Uterus (tissue), 4 donors: ENCODE data around the gene PIK3CD. TPM values are rescaled to one million over a fixed set of nuclear protein-coding genes. Genes with fewer than 3 reads are reported as not detected.

ENCODE experiments used
- DNase-seq, 2 donors: peaks; one replicate each; pipeline ENCODE4 v3.0.0-alpha.2; 2019 to 2020
- H3K27ac ChIP-seq, 2 donors: fragments of 200-600 bp; sonication (generic); 1 replicate in 1 of 2; 2 replicates in 1 of 2; pipeline ENCODE4 v1.5.1; 2016 to 2018
- H3K27me3 ChIP-seq, 2 donors: fragments of 200-600 bp; sonication (generic); one replicate each; pipeline ENCODE4 v1.5.1; 2018 to 2019; ENCODE audit warnings: control low read depth in 1 of 2
- H3K36me3 ChIP-seq, 2 donors: fragments of 200-600 bp; sonication (generic); one replicate each; pipeline ENCODE4 v1.5.1; 2019; ENCODE audit warnings: control low read depth in 1 of 2
- H3K4me1 ChIP-seq, 2 donors: fragments of 200-600 bp; sonication (generic); one replicate each; pipeline ENCODE4 v1.5.1; 2018 to 2019; ENCODE audit warnings: control low read depth in 1 of 2
- H3K4me3 ChIP-seq, 2 donors: fragments of 200-600 bp; sonication (generic); 1 replicate in 1 of 2; 2 replicates in 1 of 2; pipeline ENCODE4 v1.5.1; 2018 to 2019; ENCODE audit warnings: mild to moderate bottlenecking in 1 of 2
- H3K9me3 ChIP-seq, 2 donors: fragments of 200-600 bp; sonication (generic); one replicate each; pipeline ENCODE4 v1.5.1; 2019; ENCODE audit warnings: control low read depth in 1 of 2
- POLR2A ChIP-seq, 2 donors: fragments of 450-650 bp; IDR thresholded peaks; one replicate each; pipeline ENCODE4 v1.6.1; 2016; ENCODE audit warnings: antibody characterized with exemption in 2 of 2, mild to moderate bottlenecking in 1 of 2, moderate library complexity in 1 of 2
- intact Hi-C: fragments of 100-400 bp; cut with DNase I; formaldehyde crosslinking; loops from one replicate; pipeline ENCODE4 v1.15.1; 2023; ENCODE audit warnings: low total_unique reads
- total RNA-seq, 4 donors: library from RNA; depleted of rRNA in 3 of 4; stranded (reverse); fragments of >200 nt in 3 of 4; gene quantifications; one replicate each; pipeline versions ENCODE4 v1.1.0 to v1.2.4, GENCODE V29; 2014 to 2023
- TF ChIP-seq, protein P1 (sequence below), 4 experiments: fragments of 200-600 bp in 2 of 4; fragments of 450-650 bp in 2 of 4; sonication (generic) in 2 of 4; IDR thresholded peaks; one replicate each; pipeline ENCODE4 v1.5.1; 2016 to 2019; ENCODE audit warnings: antibody characterized with exemption in 4 of 4, mild to moderate bottlenecking in 2 of 4, moderate library complexity in 1 of 4
- donor health status: DM: yes; HTN: yes; CAD: no.

Gene PIK3CD
- total RNA-seq, 4 donors from 2014 or later, result 4.6 to 9.7 (median 7.4) TPM

DNA sequence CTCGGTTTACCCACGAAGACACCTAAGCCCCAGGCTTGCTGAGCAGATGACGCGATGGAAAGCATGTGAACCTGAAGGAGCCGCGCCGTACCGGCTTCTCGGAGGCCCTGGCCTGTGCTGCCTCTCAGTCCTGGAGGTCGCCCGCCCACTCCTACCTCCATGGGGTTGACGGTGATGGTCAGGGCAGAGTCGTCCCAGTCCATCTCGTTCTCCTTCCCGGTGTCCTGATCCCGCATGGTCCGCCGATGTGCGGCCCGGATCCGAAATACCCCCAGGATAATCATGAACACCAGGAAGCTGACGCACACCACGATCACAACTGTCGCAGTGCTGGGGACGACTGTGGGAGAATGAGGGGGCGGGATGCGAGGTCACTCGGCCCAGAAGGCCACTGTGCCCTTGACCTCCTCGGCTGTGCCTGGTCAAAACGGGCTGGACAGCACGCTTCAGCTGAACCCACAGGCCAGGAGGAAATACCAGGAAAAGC, 79.6 kb downstream of the PIK3CD start:
- intact Hi-C loops, result no loop called here
- DNase-seq, result no peak
- H3K9me3 ChIP-seq, result no peaks in the 10 kb centered on the region

DNA sequence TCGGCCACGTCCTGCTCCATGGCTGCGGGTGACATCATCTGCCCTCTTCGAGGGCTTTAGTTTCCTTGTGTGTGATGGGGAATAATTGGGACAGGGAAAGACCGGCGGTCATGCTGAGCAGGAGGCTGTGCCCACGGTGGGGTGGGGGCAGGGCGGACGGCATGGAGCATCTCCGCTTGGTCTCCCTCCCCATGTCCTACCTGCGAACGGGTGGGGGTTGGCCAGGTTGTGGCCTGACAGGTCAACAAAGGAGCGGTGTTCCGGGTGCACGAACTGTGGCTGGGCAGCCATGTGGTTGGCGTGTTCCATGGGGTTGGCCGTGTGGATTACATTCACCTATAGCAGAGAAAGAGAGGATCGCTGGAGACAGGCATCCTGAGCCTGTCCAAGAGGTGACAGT, 80.0 kb downstream of the PIK3CD start:
- TF ChIP-seq POLR2A (IDR thresholded peaks at IDR 0.05), result no peak
- TF ChIP-seq, protein P1, sequence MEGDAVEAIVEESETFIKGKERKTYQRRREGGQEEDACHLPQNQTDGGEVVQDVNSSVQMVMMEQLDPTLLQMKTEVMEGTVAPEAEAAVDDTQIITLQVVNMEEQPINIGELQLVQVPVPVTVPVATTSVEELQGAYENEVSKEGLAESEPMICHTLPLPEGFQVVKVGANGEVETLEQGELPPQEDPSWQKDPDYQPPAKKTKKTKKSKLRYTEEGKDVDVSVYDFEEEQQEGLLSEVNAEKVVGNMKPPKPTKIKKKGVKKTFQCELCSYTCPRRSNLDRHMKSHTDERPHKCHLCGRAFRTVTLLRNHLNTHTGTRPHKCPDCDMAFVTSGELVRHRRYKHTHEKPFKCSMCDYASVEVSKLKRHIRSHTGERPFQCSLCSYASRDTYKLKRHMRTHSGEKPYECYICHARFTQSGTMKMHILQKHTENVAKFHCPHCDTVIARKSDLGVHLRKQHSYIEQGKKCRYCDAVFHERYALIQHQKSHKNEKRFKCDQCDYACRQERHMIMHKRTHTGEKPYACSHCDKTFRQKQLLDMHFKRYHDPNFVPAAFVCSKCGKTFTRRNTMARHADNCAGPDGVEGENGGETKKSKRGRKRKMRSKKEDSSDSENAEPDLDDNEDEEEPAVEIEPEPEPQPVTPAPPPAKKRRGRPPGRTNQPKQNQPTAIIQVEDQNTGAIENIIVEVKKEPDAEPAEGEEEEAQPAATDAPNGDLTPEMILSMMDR (IDR thresholded peaks at IDR 0.05), result no peak
- H3K36me3 ChIP-seq, result no peaks in the 10 kb centered on the region
- no peak overlapping the region for H3K27ac ChIP-seq
- H3K4me1 ChIP-seq, result no peaks in the 10 kb centered on the region
- intact Hi-C loops, result no loop called here
- H3K4me3 ChIP-seq, result no peak overlapping the region
- H3K9me3 ChIP-seq, result no peaks in the 10 kb centered on the region
- DNase-seq, result no peak
- no peaks in the 10 kb centered on the region for H3K27me3 ChIP-seq

More for the DNA sequence above, 79.6 kb downstream of the PIK3CD start:
- H3K4me3 ChIP-seq, result no peak overlapping the region
- no peaks in the 10 kb centered on the region for H3K27me3 ChIP-seq
- H3K27ac ChIP-seq, result no peak overlapping the region
- H3K4me1 ChIP-seq, result no peaks in the 10 kb centered on the region
- no peak for TF ChIP-seq POLR2A (IDR thresholded peaks at IDR 0.05)
- TF ChIP-seq, protein P1 (IDR thresholded peaks at IDR 0.05), result no peak
- no peaks in the 10 kb centered on the region for H3K36me3 ChIP-seq

DNA sequence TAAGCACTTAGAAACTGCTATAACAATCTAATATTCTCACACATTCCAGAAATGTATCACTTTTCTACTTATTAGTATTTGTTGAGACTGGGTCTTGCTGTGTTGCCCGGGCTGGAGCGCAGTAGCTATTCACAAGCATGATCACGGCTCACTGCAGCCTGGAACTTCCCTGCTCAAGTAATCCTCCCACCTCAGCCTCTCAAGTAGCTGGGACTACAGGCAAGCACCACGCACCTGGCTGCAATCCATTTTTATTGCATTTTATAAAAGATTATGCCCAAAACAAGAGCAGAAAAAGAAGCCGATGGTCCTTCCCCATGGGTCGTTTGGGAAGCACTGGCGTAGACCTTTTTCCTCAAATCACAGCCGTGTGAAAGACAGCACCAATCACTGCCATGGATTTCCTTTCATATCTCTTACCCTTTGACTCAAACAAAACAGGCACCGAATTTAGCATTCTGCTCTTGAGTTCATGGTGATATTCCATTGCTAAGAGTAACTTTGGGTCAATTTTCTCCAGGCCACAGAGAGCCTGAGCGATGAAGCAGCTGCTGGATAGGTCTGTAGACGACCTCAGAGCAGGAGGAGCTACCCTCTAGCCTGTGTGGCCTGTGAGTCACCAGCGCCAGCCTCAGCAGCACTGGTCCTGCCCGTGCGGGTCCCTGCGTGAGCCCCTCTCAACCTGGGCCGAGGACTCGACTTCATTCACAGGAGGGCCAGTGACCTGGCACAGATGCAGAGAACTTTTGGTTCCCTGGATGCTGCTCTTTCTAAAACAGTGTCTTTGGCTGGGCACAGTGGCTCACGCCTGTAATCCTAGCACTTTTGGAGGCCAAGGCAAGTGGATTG, 80.8 kb downstream of the PIK3CD start:
- intact Hi-C loops, result no loop called here
- no peak overlapping the region for H3K4me3 ChIP-seq
- H3K4me1 ChIP-seq, result no peaks in the 10 kb centered on the region
- no peaks in the 10 kb centered on the region for H3K36me3 ChIP-seq
- no peak for DNase-seq
- TF ChIP-seq, protein P1 (IDR thresholded peaks at IDR 0.05), result no peak
- no peak for TF ChIP-seq POLR2A (IDR thresholded peaks at IDR 0.05)
- no peak overlapping the region for H3K27ac ChIP-seq
- no peaks in the 10 kb centered on the region for H3K27me3 ChIP-seq
- H3K9me3 ChIP-seq, result no peaks in the 10 kb centered on the region

DNA sequence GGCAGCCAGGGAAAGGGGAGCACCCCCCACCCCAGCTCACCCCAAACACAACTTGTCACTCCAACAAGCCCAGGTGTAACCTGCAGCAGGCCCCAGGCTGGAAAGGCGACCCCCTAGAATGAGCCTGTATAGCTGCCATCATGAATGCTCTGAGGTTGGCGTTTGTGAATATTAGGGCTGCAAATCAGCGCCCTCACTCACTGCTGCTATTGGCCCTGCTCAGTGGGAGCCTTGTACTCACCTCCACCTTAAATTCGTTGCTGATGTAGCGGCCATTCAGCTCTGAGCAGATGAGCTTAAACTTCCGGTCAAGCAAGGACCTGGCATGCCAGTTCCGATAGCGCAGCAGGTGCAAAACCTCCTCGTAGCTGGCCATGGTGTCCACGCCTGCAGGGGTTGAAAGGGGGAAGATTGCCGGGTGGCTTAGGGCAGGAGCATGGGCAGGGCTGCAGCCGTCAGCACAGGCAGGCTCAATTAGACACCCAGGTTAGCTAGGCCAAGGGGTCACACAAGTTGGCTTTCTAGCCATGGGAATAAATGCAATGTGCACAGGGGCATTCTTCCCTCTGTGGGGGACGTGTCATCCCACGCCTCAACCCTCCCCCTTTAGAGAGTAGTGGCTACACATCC, 81.7 kb downstream of the PIK3CD start:
- Histone ChIP-seq H3K4me1 (no peaks in the 10 kb centered on the region), H3K27ac (no peak overlapping the region), H3K9me3 (no peaks in the 10 kb centered on the region), H3K36me3 (no peaks in the 10 kb centered on the region), H3K27me3 (no peaks in the 10 kb centered on the region), H3K4me3 (no peak overlapping the region)
- TF ChIP-seq, protein P1 (IDR thresholded peaks at IDR 0.05), result no peak
- intact Hi-C loops, result no loop called here
- no peak for DNase-seq

DNA sequence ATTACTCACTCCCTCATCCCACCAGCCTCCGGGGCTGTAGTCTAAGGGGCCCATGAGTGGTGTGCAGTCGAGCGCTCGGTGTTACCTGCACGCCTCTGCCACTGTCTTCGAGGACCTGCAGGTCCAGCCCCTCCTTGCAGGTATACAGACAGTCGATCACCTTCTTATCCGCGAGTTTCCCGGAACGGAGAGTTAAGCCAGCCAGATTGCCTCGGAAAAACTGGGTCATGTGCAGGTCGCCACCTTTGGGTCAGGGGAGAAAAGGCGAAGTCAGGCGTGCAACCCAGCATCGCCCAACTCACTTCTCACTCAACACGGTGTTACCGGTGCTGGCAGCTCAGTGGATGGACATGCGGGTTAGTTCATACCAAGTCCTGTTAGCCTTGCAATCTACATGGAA, 84.3 kb downstream of the PIK3CD start:
- intact Hi-C loops, result no loop called here
- Histone ChIP-seq H3K9me3 (no peaks in the 10 kb centered on the region), H3K36me3 (no peaks in the 10 kb centered on the region), H3K27me3 (no peaks in the 10 kb centered on the region), H3K4me1 (no peaks in the 10 kb centered on the region), H3K27ac (no peak overlapping the region), H3K4me3 (no peak overlapping the region)
- no peak for DNase-seq
- TF ChIP-seq POLR2A (IDR thresholded peaks at IDR 0.05), result no peak
